ENCODE data around the gene YWHAG. TPM values are rescaled to one million over a fixed set of nuclear protein-coding genes. Genes with fewer than 3 reads are reported as not detected.

Gene YWHAG
- total and polyA plus RNA-seq, 9 of the 15 experiments (the other 6 are each of a cell fraction or from before 2014, with no cell fraction given), result 30.4 to 246 (median 94.5) TPM

- TF ChIP-seq ZNF589 (CRISPR knock-in tag; IDR thresholded peaks at IDR 0.05; ENCODE audit: low read depth), result no peak
- TF ChIP-seq RNF2 (IDR thresholded peaks at IDR 0.05), result no peak
- TF ChIP-seq BRD4 (IDR thresholded peaks at IDR 0.05), result no peak
- TF ChIP-seq MTF1 (CRISPR knock-in tag; IDR thresholded peaks at IDR 0.05; ENCODE audit: borderline replicate concordance), result no peak
- TF ChIP-seq NBN (IDR thresholded peaks at IDR 0.05; ENCODE audit: low read depth), result 0 out of 2 replicates have a peak, but pooled peaks have one; percentile 45
- no peak for TF ChIP-seq ZNF764 (CRISPR knock-in tag; IDR thresholded peaks at IDR 0.05; ENCODE audit: low read depth)
- no peak for TF ChIP-seq EP400 (IDR thresholded peaks at IDR 0.05)
- 0 out of 2 replicates have a peak, but pooled peaks have one; percentile 18 for TF ChIP-seq PKNOX1 (IDR thresholded peaks at IDR 0.05)
- TF ChIP-seq HOXB6 (CRISPR knock-in tag; IDR thresholded peaks at IDR 0.05; ENCODE audit: borderline replicate concordance), result no peak
- TF ChIP-seq ARHGAP35 (IDR thresholded peaks at IDR 0.05; ENCODE audit: partially characterized antibody), result peak; percentile 85
- TF ChIP-seq E2F6 (IDR thresholded peaks at IDR 0.05; ENCODE audit: borderline replicate concordance in 1 of 2, extremely low read depth in 1 of 2, insufficient read depth in 1 of 2, insufficient read length in 1 of 2, low read depth in 1 of 2, low read length in 1 of 2, poor library complexity in 1 of 2, severe bottlenecking in 1 of 2), result peak; percentile 31 to 91
- peak; percentile 59; the same call in 1 of the 2 replicates for TF ChIP-seq L3MBTL2 (IDR thresholded peaks at IDR 0.05)
- TF ChIP-seq NFE2L1 (tag; IDR thresholded peaks at IDR 0.05; ENCODE audit: borderline replicate concordance, low read depth), result no peak
- no peak for TF ChIP-seq HDAC8 (tag; IDR thresholded peaks at IDR 0.05)
- no peak for TF ChIP-seq CHD1 (IDR thresholded peaks at IDR 0.05; ENCODE audit: low read length)
- TF ChIP-seq RBM14 (IDR thresholded peaks at IDR 0.05; ENCODE audit: borderline replicate concordance, insufficient read depth, low read depth, low read length), result no peak
- no peak for TF ChIP-seq NR4A1 (CRISPR knock-in tag; IDR thresholded peaks at IDR 0.05)
- no peak for TF ChIP-seq NR4A1 (tag; IDR thresholded peaks at IDR 0.05)
- TF ChIP-seq, protein P1, sequence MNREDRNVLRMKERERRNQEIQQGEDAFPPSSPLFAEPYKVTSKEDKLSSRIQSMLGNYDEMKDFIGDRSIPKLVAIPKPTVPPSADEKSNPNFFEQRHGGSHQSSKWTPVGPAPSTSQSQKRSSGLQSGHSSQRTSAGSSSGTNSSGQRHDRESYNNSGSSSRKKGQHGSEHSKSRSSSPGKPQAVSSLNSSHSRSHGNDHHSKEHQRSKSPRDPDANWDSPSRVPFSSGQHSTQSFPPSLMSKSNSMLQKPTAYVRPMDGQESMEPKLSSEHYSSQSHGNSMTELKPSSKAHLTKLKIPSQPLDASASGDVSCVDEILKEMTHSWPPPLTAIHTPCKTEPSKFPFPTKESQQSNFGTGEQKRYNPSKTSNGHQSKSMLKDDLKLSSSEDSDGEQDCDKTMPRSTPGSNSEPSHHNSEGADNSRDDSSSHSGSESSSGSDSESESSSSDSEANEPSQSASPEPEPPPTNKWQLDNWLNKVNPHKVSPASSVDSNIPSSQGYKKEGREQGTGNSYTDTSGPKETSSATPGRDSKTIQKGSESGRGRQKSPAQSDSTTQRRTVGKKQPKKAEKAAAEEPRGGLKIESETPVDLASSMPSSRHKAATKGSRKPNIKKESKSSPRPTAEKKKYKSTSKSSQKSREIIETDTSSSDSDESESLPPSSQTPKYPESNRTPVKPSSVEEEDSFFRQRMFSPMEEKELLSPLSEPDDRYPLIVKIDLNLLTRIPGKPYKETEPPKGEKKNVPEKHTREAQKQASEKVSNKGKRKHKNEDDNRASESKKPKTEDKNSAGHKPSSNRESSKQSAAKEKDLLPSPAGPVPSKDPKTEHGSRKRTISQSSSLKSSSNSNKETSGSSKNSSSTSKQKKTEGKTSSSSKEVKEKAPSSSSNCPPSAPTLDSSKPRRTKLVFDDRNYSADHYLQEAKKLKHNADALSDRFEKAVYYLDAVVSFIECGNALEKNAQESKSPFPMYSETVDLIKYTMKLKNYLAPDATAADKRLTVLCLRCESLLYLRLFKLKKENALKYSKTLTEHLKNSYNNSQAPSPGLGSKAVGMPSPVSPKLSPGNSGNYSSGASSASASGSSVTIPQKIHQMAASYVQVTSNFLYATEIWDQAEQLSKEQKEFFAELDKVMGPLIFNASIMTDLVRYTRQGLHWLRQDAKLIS (CRISPR knock-in tag; IDR thresholded peaks at IDR 0.05), result 0 out of 2 replicates have a peak, but pooled peaks have one; percentile 34
- no peak for TF ChIP-seq POLR2B (IDR thresholded peaks at IDR 0.05; ENCODE audit: low read depth, partially characterized antibody)
- no peak for TF ChIP-seq IFI16 (CRISPR knock-in tag; IDR thresholded peaks at IDR 0.05)
- TF ChIP-seq PML (IDR thresholded peaks at IDR 0.05; ENCODE audit: low read length), result no peak
Measured at GRCh38 chr7:76281006-76281705, 77.6 kb downstream of the YWHAG start (continued).
